MM.1S (cell line): Measurements from ENCODE around the gene AHCYL2.

Experiments used
- DNase-seq: peaks from one replicate; pipeline ENCODE4 v3.0.0-alpha.2; 2015
- H2AFZ ChIP-seq: fragments of 300-600 bp; sonication (generic); 2 replicates; pipeline ENCODE4 v1.6.0; 2016; ENCODE audit warnings: antibody characterized with exemption, low read length
- H3F3A ChIP-seq: fragments of 300-600 bp; sonication (generic); 2 replicates; pipeline ENCODE4 v1.6.1; 2016; ENCODE audit warnings: mild to moderate bottlenecking, antibody characterized with exemption, low read length, moderate library complexity, mixed read lengths; ENCODE audit not compliant: insufficient read depth
- H3K27ac ChIP-seq: fragments of 300-600 bp; sonication (generic); 2 replicates; pipeline ENCODE4 v1.5.1; 2016; ENCODE audit warnings: mild to moderate bottlenecking, low read length
- H3K27me3 ChIP-seq: fragments of 300-600 bp; sonication (generic); replicated peaks from 2 replicates; pipeline ENCODE4 v1.6.0; 2016; ENCODE audit warnings: low read length; ENCODE audit not compliant: insufficient read depth
- H3K36me3 ChIP-seq: fragments of 300-600 bp; sonication (generic); replicated peaks from 2 replicates; pipeline ENCODE4 v1.6.1; 2016; ENCODE audit warnings: mild to moderate bottlenecking, low read length, mixed read lengths; ENCODE audit not compliant: insufficient read depth
- H3K4me1 ChIP-seq: fragments of 300-600 bp; sonication (generic); 2 replicates; pipeline ENCODE4 v1.6.1; 2016; ENCODE audit warnings: low read length, mixed read lengths
- H3K4me2 ChIP-seq: fragments of 300-600 bp; sonication (generic); 2 replicates; pipeline ENCODE4 v1.6.0; 2016; ENCODE audit warnings: low read depth, low read length
- H3K4me3 ChIP-seq: fragments of 300-600 bp; sonication (generic); 2 replicates; pipeline ENCODE4 v1.5.1; 2016; ENCODE audit warnings: low read length, mixed read lengths
- H3K79me2 ChIP-seq: fragments of 300-600 bp; sonication (generic); 2 replicates; pipeline ENCODE4 v1.6.1; 2016; ENCODE audit warnings: mixed run types, low read length, mixed read lengths
- H3K9ac ChIP-seq: fragments of 300-600 bp; sonication (generic); 2 replicates; pipeline ENCODE4 v1.6.1; 2016; ENCODE audit warnings: low read length, mixed read lengths
- H3K9me2 ChIP-seq: fragments of 300-600 bp; sonication (generic); replicated peaks from 2 replicates; pipeline ENCODE4 v1.6.1; 2016; ENCODE audit warnings: mild to moderate bottlenecking, low read length, mixed read lengths; ENCODE audit not compliant: insufficient read depth
- H3K9me3 ChIP-seq: fragments of 300-600 bp; sonication (generic); replicated peaks from 2 replicates; pipeline ENCODE4 v1.6.1; 2016; ENCODE audit warnings: mild to moderate bottlenecking, low read length, mixed read lengths; ENCODE audit not compliant: insufficient read depth
- H4K20me1 ChIP-seq: fragments of 300-600 bp; sonication (generic); 2 replicates; pipeline ENCODE4 v1.6.1; 2016; ENCODE audit warnings: mild to moderate bottlenecking, low read length, moderate library complexity, mixed read lengths; ENCODE audit not compliant: insufficient read depth
- CTCF ChIP-seq: fragments of 300-600 bp; sonication (generic); IDR thresholded peaks from 2 replicates; pipeline ENCODE4 v1.5.1; 2016; ENCODE audit warnings: antibody characterized with exemption, low read length, mixed read lengths
- EZH2 ChIP-seq: fragments of 300-600 bp; sonication (generic); optimal IDR thresholded peaks from 2 replicates; pipeline ENCODE3; 2017; ENCODE audit warnings: low read depth, mild to moderate bottlenecking, antibody characterized with exemption, low read length, mixed read lengths
- EZH2phosphoT487 ChIP-seq: fragments of 300-600 bp; sonication (generic); IDR thresholded peaks from 2 replicates; pipeline ENCODE4 v1.6.1; 2018; ENCODE audit warnings: antibody characterized with exemption, low read length

AHCYL2 gene

GRCh38 chr7:129433847-129434674, 209.2 kb downstream of the AHCYL2 start, which contains the start of gene STRIP2:
Gene STRIP2, plus strand, starts transcription at chr7:129434432. Its CDS starts 41 bp downstream, at chr7:129434473.
- peak within 1 kb of the TSS; percentile 69 for H3K9ac ChIP-seq
- H3K4me1 ChIP-seq: peaks cover 9% of the 10 kb centered on the region
- no peaks in the 10 kb centered on the region for H4K20me1 ChIP-seq
- H3F3A ChIP-seq: no peaks in the 10 kb centered on the region
- TF ChIP-seq CTCF (peak; percentile 20; the same call in 1 of the 2 replicates), EZH2phosphoT487 (no peak), EZH2 (no peak)
- no peaks in the 10 kb centered on the region for H3K36me3 ChIP-seq
- no peak within 1 kb of the TSS; the same call in 1 of the 2 replicates for H3K27ac ChIP-seq
- 0 out of 2 replicates have a peak, but pooled peaks cover 6% of the 10 kb centered on the region for H3K79me2 ChIP-seq
- H3K4me2 ChIP-seq: peak within 1 kb of the TSS; percentile 90
- no peaks in the 10 kb centered on the region for H3K9me2 ChIP-seq
- no peaks in the 10 kb centered on the region for H3K9me3 ChIP-seq
- DNase-seq: peak; percentile 96
- H2AFZ ChIP-seq: peak within 1 kb of the TSS; percentile 96
- no peaks in the 10 kb centered on the region; the same call in 1 of the 2 replicates for H3K27me3 ChIP-seq
- H3K4me3 ChIP-seq: peak within 1 kb of the TSS; percentile 86

GRCh38 chr7:129434675-129435318, 210.0 kb downstream of the AHCYL2 start:
- Histone ChIP-seq H3K4me2 (peak overlapping the region; percentile 90), H3K79me2 (0 out of 2 replicates have a peak, but pooled peaks cover 6% of the 10 kb centered on the region), H3F3A (no peaks in the 10 kb centered on the region), H3K9ac (peak overlapping the region; percentile 69), H4K20me1 (no peaks in the 10 kb centered on the region), H2AFZ (peak overlapping the region; percentile 96), H3K9me2 (no peaks in the 10 kb centered on the region), H3K36me3 (no peaks in the 10 kb centered on the region), H3K4me3 (peak overlapping the region; percentile 86), H3K27me3 (no peaks in the 10 kb centered on the region; the same call in 1 of the 2 replicates), H3K9me3 (no peaks in the 10 kb centered on the region), H3K4me1 (peaks cover 9% of the 10 kb centered on the region), H3K27ac (no peak overlapping the region)
- no peak for DNase-seq
- TF ChIP-seq EZH2phosphoT487: no peak

- no peaks in the 10 kb centered on the region for H3K36me3 ChIP-seq
- peak overlapping the region; percentile 96; the same call in 1 of the 2 replicates for H2AFZ ChIP-seq
- 0 out of 2 replicates have a peak, but pooled peaks cover 6% of the 10 kb centered on the region for H3K79me2 ChIP-seq
- no peaks in the 10 kb centered on the region; the same call in 1 of the 2 replicates for H4K20me1 ChIP-seq
- TF ChIP-seq EZH2 (no peak), CTCF (no peak), EZH2phosphoT487 (no peak)
- peak overlapping the region; percentile 90 for H3K4me2 ChIP-seq
- H3K4me1 ChIP-seq: peaks cover 9% of the 10 kb centered on the region
- peak overlapping the region; percentile 86 for H3K4me3 ChIP-seq
- no peaks in the 10 kb centered on the region; the same call in 1 of the 2 replicates for H3K27me3 ChIP-seq
- peak overlapping the region; percentile 69; the same call in 1 of the 2 replicates for H3K9ac ChIP-seq
- H3K27ac ChIP-seq: no peak overlapping the region
- no peaks in the 10 kb centered on the region for H3K9me2 ChIP-seq
- H3F3A ChIP-seq: no peaks in the 10 kb centered on the region
- H3K9me3 ChIP-seq: no peaks in the 10 kb centered on the region
- DNase-seq: no peak
Observed at GRCh38 chr7:129435414-129435829, 210.6 kb downstream of the AHCYL2 start.
